GM19239 (cell line): ENCODE results near the gene PEX3.

ENCODE experiments used
- DNase-seq: peaks from one replicate; pipeline ENCODE4 v3.0.0; 2011; ENCODE audit warnings: low spot score; ENCODE audit not compliant: insufficient read length
- FAIRE-seq: peaks from 2 replicates; lab custom pipeline; 2011; peaks lifted over from hg19 to GRCh38; lab: Jason Lieb, UNC

The PEX3 gene, protein sequence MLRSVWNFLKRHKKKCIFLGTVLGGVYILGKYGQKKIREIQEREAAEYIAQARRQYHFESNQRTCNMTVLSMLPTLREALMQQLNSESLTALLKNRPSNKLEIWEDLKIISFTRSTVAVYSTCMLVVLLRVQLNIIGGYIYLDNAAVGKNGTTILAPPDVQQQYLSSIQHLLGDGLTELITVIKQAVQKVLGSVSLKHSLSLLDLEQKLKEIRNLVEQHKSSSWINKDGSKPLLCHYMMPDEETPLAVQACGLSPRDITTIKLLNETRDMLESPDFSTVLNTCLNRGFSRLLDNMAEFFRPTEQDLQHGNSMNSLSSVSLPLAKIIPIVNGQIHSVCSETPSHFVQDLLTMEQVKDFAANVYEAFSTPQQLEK

GRCh38 chr6:143450453-143451371, at the start of gene PEX3, which contains the start of gene ADAT2:
PEX3 (plus strand) TSS chr6:143450805; CDS start chr6:143451043, 238 bp downstream.
ADAT2 (minus strand) TSS chr6:143450695; CDS start chr6:143450658, 37 bp downstream.
- peak; percentile 92 for FAIRE-seq
- peak; percentile 69 for DNase-seq

- DNase-seq (no peak), FAIRE-seq (peak; percentile 63)
Measured at GRCh38 chr6:143401068-143401446, 49.5 kb upstream of the PEX3 start.

DNA sequence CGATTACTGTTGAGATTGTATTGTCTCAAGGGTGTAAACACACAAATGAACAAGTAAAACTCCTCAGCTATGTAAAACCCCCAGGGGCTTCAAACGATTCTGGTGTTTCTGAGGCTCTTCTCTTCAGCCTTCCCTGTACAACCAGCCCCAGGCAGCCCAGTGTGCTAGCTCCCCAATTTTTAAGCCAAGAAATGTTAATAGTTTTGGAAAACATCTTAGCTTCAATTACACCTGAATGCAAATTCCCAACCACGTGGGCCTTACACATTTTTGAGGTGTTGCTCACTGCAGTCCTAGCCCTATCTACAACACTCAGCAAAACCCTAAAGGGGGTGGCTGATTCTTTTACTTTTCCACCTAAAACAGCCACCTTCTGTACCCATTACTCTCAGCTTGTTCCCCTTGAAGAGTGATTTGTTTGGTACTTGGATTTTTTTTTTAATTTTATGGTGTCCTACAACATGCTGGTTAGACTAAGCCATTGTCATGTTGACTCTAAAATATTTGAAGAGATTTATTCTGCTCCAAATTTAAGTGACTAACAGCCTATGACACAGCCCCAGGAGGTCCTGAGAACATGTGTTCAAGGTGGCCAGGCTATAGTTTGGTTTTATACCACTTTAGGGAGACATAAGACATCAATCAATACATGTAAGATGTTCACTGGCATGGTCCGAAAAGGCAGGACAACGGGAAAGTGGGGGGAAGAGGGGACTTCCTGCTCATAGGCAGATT, 48.8 kb upstream of the PEX3 start:
- DNase-seq (no peak), FAIRE-seq (no peak)

DNA sequence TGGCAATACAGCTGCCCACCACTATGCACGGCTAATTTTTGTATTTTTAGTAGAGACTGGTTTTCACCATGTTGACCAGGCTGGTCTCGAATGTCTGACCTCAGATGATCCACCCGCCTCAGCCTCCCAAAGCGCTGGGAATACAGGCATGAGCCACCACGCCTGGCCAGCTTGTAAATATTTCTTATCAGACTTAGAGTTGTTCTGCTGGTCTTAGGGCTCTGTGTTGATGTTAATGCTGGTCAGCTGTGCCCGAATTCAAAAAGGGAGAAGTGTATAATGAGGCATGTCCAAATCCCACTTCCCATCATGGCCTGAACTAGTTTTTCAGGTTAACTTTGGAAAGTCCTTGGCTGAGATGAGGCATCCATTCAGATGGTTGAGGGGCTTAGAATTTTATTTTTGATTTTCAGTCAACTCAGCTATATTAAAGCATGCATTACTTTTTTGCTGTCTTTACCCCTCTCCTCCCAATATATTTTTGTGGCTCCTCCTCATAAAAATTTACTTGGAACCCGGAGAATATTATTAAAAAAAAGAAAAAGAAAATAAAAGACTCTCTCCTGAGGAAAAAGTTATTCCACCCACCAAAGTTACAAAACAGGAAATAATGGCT, 47.8 kb upstream of the PEX3 start:
- DNase-seq (no peak), FAIRE-seq (no peak)

DNA sequence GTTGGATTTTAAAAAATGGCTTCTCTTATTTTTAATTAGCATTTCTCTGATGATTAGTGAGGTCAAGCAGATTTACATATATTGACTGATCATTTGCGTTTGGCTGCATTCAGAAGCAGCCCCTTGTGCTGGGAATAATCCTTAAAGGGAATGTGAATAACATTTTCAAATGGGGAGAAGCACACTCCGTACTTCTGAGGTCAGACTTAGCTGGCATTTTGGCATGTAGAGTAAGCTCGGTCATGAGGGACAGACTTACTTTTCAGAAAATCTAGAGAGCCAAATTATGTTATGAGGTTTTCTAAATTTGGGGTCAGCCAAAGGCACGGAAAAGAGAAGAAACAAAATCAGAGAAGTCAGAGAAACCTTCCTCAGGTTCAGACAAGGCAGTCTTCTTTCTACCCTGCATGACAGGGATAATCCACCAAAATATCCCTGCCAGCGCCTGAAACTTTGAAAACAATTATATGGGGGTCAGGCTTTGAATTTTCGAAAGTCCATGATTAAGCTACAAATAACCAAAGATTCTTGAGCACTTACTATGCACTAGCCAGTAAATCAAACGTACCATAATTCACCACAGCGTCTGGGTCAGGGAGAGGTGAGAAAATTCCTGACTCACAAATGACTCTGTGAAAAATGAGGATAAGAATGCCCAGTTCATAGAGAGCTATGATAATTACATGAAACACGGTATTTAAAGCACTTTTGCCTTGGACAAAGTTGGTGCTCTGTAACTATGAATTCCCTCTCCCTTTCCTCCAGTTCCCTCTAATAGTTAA, 45.0 kb upstream of the PEX3 start:
- DNase-seq (no peak), FAIRE-seq (no peak)

- FAIRE-seq (no peak), DNase-seq (no peak)
Measured at GRCh38 chr6:143406673-143407072, 43.9 kb upstream of the PEX3 start.

- no peak for FAIRE-seq
- no peak for DNase-seq
Measured at GRCh38 chr6:143408151-143408786, 42.3 kb upstream of the PEX3 start.

DNA sequence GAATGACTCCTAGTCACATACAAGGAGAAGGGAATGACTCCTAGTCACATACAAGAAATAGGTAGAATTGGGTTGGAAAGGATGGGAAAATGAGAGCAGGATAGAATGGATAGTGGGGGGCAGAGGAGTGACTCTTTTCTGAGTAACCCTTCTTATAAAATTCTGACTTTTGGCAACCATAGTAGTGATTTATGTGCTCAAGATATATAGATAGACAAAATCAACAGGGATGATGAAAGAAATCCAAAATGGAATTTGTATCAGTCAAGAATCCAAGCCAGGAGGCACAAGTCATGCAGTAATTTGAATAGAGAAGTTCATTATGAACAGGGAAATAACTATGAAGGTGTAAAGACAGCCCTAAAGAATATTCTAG, 41.8 kb upstream of the PEX3 start:
- FAIRE-seq (no peak), DNase-seq (no peak)

DNA sequence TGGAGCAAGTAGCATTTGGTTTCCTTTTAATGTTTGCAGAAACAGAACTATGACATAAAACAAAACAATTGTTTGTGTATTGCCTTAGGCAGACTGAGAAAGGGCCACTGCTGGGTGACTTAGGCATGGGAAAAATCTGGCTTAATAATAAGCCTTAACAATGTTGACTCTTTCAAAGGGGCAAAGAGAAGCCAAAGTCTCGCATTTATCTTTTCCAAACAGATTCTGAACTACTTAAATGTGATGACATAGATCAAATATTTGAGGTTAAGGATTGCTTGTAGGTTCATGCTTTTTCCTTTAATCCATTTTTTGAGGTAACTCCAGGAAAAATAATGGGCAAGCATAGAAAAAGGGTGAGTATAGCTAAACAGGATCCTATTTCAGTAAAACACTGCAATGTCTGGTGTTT, 39.7 kb upstream of the PEX3 start:
- FAIRE-seq (no peak), DNase-seq (no peak)

- no peak for DNase-seq
Measured at GRCh38 chr6:143414769-143415168, 35.8 kb upstream of the PEX3 start.

DNA sequence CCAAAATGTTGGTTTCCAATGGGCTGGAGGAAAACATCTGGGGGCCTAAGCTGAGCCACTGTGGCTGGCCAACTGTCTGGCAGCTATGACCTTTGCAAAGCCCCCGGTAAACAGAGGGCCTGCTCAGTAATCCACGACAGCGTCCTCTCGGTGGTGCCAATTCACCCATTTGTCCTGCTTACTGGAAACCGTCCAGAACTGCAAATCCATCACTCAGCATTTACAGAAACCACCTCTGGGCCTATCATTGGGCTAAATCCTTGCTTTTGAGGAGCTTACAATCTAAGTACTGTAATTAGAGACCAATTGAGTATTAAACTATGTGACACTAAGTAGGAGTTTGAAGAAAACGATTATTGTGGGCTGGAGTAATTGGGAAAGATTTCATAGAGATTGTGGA, 31.1 kb upstream of the PEX3 start:
- DNase-seq (no peak), FAIRE-seq (no peak)

More at GRCh38 chr6:143414769-143415168, 35.8 kb upstream of the PEX3 start:
- no peak for FAIRE-seq

GRCh38 chr6:143426026-143426425, 24.6 kb upstream of the PEX3 start:
- DNase-seq (no peak), FAIRE-seq (no peak)

GRCh38 chr6:143427109-143427817, 23.3 kb upstream of the PEX3 start:
- DNase-seq (peak; percentile 40), FAIRE-seq (peak; percentile 68)

DNA sequence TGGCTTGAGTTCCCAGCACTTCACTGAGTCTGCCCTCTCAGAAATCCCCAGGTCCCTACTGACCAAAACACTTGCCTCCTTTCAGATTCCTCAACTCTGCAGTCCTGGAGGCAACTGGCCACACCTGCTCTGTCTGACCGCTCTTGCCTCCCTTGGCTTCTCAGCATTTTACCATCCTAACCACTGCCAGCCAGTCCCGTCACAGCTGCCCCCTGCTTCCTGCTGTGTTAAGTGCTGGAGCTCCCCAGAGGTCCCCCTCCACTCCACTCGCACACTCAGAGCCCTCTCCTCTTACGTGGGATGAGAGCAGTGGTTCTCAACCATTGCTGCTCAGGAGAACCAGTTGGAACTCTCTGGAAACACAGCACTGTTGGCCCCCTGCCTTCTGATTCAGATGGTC, 20.6 kb upstream of the PEX3 start:
- FAIRE-seq = no peak
- no peak for DNase-seq

DNA sequence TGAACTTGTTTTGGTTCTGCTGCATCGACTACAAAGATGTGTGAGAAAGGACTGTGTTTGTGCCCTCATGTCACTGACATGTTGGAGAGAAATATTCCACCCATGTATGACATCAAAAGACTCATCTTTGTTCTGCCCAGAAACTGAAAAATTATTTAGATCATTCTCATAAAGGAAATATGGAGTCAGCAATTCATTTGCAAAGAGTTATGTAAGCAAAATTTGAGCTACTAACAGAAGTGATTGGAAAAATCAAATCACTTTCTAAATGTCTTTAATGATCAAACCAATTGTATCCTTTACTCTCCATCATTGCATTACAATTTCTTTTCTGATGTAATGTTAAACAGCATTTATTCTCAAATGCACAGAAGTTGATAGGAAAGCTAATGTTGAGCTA, 19.4 kb upstream of the PEX3 start:
- FAIRE-seq (no peak), DNase-seq (no peak)

- FAIRE-seq = no peak
Measured at GRCh38 chr6:143432588-143432987, 18.0 kb upstream of the PEX3 start.

DNA sequence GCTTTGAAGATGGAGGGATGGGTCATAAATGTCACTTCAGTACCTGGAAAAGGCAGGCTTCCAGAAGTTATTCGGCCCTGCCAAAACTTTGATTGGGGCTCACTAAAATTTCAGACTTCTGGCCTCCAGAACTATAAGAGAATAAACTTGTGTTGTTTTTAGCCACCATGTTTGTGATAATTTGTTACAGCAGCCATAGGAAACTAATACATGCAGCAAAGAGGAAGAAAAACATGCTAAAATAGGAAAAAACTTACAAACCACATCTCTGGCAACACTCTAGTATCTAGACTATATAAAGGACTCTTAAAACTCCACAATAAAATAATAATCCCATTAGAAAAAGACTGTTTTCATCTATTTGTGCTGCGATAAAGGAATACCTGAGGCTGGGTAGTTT, 9.6 kb upstream of the PEX3 start:
- FAIRE-seq (no peak), DNase-seq (no peak)

More at GRCh38 chr6:143432588-143432987, 18.0 kb upstream of the PEX3 start:
- DNase-seq = no peak
